ENCODE data around the gene ISM2.

The ISM2 gene

GRCh38 chr14:77507762-77508161, 9.1 kb upstream of the ISM2 start:
- no peak for DNase-seq (ENCODE audit: low spot score)

- no peak for DNase-seq (ENCODE audit: low spot score)
Observed at GRCh38 chr14:77505031-77505430, 6.4 kb upstream of the ISM2 start.

- DNase-seq (ENCODE audit: low spot score) = no peak
Observed at GRCh38 chr14:77503138-77503537, 4.5 kb upstream of the ISM2 start.

GRCh38 chr14:77502109-77502782, 3.6 kb upstream of the ISM2 start:
- DNase-seq (ENCODE audit: low spot score) = no peak

- no peak for DNase-seq (ENCODE audit: low spot score)
Observed at GRCh38 chr14:77498984-77499527, 440 bp upstream of the ISM2 start.

- no peak for DNase-seq (ENCODE audit: low spot score)
Observed at GRCh38 chr14:77495334-77495733, 3.3 kb downstream of the ISM2 start.

GRCh38 chr14:77491056-77491455, 7.6 kb downstream of the ISM2 start:
- DNase-seq (ENCODE audit: low spot score) = no peak

- no peak for DNase-seq (ENCODE audit: low spot score)
Observed at GRCh38 chr14:77490347-77490986, 8.1 kb downstream of the ISM2 start.

- no peak for DNase-seq (ENCODE audit: low spot score)
Observed at GRCh38 chr14:77489041-77489440, 9.6 kb downstream of the ISM2 start.

- DNase-seq (ENCODE audit: low spot score) = no peak
Observed at GRCh38 chr14:77488558-77488957, 10.1 kb downstream of the ISM2 start.

GRCh38 chr14:77485901-77486678, 12.5 kb downstream of the ISM2 start:
- DNase-seq (ENCODE audit: low spot score) = no peak

- no peak for DNase-seq (ENCODE audit: low spot score)
Observed at GRCh38 chr14:77485256-77485655, 13.4 kb downstream of the ISM2 start.

- no peak for DNase-seq (ENCODE audit: low spot score)
Observed at GRCh38 chr14:77482422-77482821, 16.2 kb downstream of the ISM2 start.

- no peak for DNase-seq (ENCODE audit: low spot score)
Observed at GRCh38 chr14:77478796-77479195, 19.8 kb downstream of the ISM2 start.

GRCh38 chr14:77478029-77478428, 20.6 kb downstream of the ISM2 start:
- no peak for DNase-seq (ENCODE audit: low spot score)

- no peak for DNase-seq (ENCODE audit: low spot score)
Observed at GRCh38 chr14:77475432-77476115, 23.0 kb downstream of the ISM2 start.

- DNase-seq (ENCODE audit: low spot score) = no peak
Observed at GRCh38 chr14:77474479-77475177, 24.0 kb downstream of the ISM2 start.

GRCh38 chr14:77473921-77474320, 24.7 kb downstream of the ISM2 start:
- DNase-seq (ENCODE audit: low spot score) = no peak

- DNase-seq (ENCODE audit: low spot score) = no peak
Observed at GRCh38 chr14:77470224-77470870, 28.3 kb downstream of the ISM2 start.

- no peak for DNase-seq (ENCODE audit: low spot score)
Observed at GRCh38 chr14:77469539-77469938, 29.1 kb downstream of the ISM2 start.

GRCh38 chr14:77469067-77469505, 29.5 kb downstream of the ISM2 start:
- DNase-seq (ENCODE audit: low spot score) = no peak
